ENCODE measurements around the gene ASPRV1. TPM values are rescaled to one million over a fixed set of nuclear protein-coding genes. Genes with fewer than 3 reads are reported as not detected.

The ASPRV1 gene
- total and polyA plus RNA-seq, 2 donors (not counting 3 experiments of a cell fraction or from before 2014, with no cell fraction given): 0.15 to 0.22 TPM

DNA sequence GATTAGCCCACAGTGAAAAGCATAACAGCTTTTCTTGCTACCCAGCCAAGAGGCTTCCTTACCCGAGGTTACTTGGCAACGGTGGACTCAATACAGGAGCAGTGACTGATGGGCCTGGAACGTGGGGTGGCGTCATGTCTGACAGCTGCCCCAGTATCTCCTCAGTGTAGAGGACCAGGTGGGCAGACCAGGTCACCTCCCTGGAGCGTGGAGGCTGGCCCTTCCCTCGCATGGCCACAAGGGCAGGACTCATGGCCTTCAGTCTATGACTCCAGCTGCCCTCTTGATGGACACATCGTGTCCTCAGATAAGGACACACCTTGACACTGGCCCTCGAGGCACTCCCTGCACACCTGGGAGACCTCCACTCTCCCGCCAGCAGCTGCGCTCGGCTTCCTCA is 6.4 kb downstream of the ASPRV1 start:
- TF ChIP-seq POLR2A (IDR thresholded peaks at IDR 0.05; ENCODE audit: low read depth, low read length) (no peak), MYC (IDR thresholded peaks at IDR 0.05; ENCODE audit: low read depth, low read length) (no peak), GATA2 (IDR thresholded peaks at IDR 0.05; ENCODE audit: insufficient read depth, insufficient read length, low read depth, low read length) (no peak), EZH2 (IDR thresholded peaks at IDR 0.05; ENCODE audit: borderline replicate concordance, low read depth, low read length, severe bottlenecking) (no peak)
- ChIA-PET POLR2A (no interaction called here), CTCF (interaction anchor here (1.1 to 3.1 kb wide), 3 partner anchors 11 to 230 kb away, joined by 3 to 10 read pairs (median 4); no protein-coding TSS in a partner anchor)
- no peak overlapping the region for H3K27ac ChIP-seq (ENCODE audit: insufficient read depth, low read depth, low read length)
- BruUV-seq (replicated peaks): no TSS peak
- H3K9me3 ChIP-seq (replicated peaks; ENCODE audit: control insufficient read depth, insufficient read depth, low read length): no peaks in the 10 kb centered on the region
- H3K36me3 ChIP-seq (ENCODE audit: control insufficient read depth in 2 of 2, extremely low read depth in 1 of 2, insufficient read depth in 2 of 2, low read length in 2 of 2): no peaks in the 10 kb centered on the region
- H3K4me1 ChIP-seq (ENCODE audit: control insufficient read depth, extremely low read depth, insufficient read depth, low read length): no peaks in the 10 kb centered on the region
- no peak overlapping the region for H3K4me2 ChIP-seq (ENCODE audit: insufficient read depth, low read length)
- DNase-seq (ENCODE audit: low read depth, low spot score) (no peak), FAIRE-seq (no peak)
- H3K79me2 ChIP-seq (ENCODE audit: control insufficient read depth, insufficient read depth, low read length): no peaks in the 10 kb centered on the region
- dilution Hi-C loops (cut with MboI; ENCODE audit: extremely low pct_ligation_motif_present, low sequenced_read_pairs): no loop called here
- intact Hi-C loops (cut with micrococcal nuclease): no loop called here
- no peaks in the 10 kb centered on the region for H3K9me1 ChIP-seq (replicated peaks; ENCODE audit: control insufficient read depth, extremely low read depth, insufficient read depth, low read length)
- H3K9ac ChIP-seq (replicated peaks; ENCODE audit: extremely low read depth, insufficient read depth, low read length): no peak overlapping the region
- no peak overlapping the region for H2AFZ ChIP-seq (ENCODE audit: low read depth, low read length)
- H4K20me1 ChIP-seq (replicated peaks; ENCODE audit: control insufficient read depth, extremely low read depth, insufficient read depth, low read length): no peaks in the 10 kb centered on the region
- H3K4me3 ChIP-seq (replicated peaks in 1 of 3; ENCODE audit: insufficient read depth in 1 of 3, low read depth in 1 of 3, low read length in 3 of 3): no peak overlapping the region
- peaks cover 12 to 20% of the 10 kb centered on the region in 2 experiments for H3K27me3 ChIP-seq (ENCODE audit: control insufficient read depth in 2 of 2, insufficient read depth in 2 of 2, low read length in 2 of 2)

GRCh38 chr2:69954084-69954483 is 7.3 kb downstream of the ASPRV1 start:
- no peak for FAIRE-seq
- Histone ChIP-seq H3K36me3 (ENCODE audit: control insufficient read depth in 2 of 2, extremely low read depth in 1 of 2, insufficient read depth in 2 of 2, low read length in 2 of 2) (no peaks in the 10 kb centered on the region), H3K27me3 (ENCODE audit: control insufficient read depth in 2 of 2, insufficient read depth in 2 of 2, low read length in 2 of 2) (peaks cover 11 to 17% of the 10 kb centered on the region in 2 experiments), H3K4me2 (ENCODE audit: insufficient read depth, low read length) (no peak overlapping the region), H2AFZ (ENCODE audit: low read depth, low read length) (no peak overlapping the region), H3K79me2 (ENCODE audit: control insufficient read depth, insufficient read depth, low read length) (no peaks in the 10 kb centered on the region), H3K9me1 (replicated peaks; ENCODE audit: control insufficient read depth, extremely low read depth, insufficient read depth, low read length) (no peaks in the 10 kb centered on the region), H3K9me3 (replicated peaks; ENCODE audit: control insufficient read depth, insufficient read depth, low read length) (no peaks in the 10 kb centered on the region), H3K4me3 (replicated peaks in 1 of 3; ENCODE audit: insufficient read depth in 1 of 3, low read depth in 1 of 3, low read length in 3 of 3) (no peak overlapping the region), H3K4me1 (ENCODE audit: control insufficient read depth, extremely low read depth, insufficient read depth, low read length) (no peaks in the 10 kb centered on the region), H3K27ac (ENCODE audit: insufficient read depth, low read depth, low read length) (no peak overlapping the region), H4K20me1 (replicated peaks; ENCODE audit: control insufficient read depth, extremely low read depth, insufficient read depth, low read length) (no peaks in the 10 kb centered on the region), H3K9ac (replicated peaks; ENCODE audit: extremely low read depth, insufficient read depth, low read length) (no peak overlapping the region)
- ChIA-PET POLR2A (no interaction called here), CTCF (interaction anchor here (1.4 to 3.1 kb wide), 2 partner anchors 12 to 229 kb away, joined by 3 to 10 read pairs; no protein-coding TSS in a partner anchor)
- intact Hi-C loops (cut with micrococcal nuclease) (no loop called here), dilution Hi-C loops (cut with MboI; ENCODE audit: extremely low pct_ligation_motif_present, low sequenced_read_pairs) (no loop called here)
- BruUV-seq (replicated peaks): no TSS peak
- TF ChIP-seq POLR2AphosphoS5 (IDR thresholded peaks at IDR 0.05; ENCODE audit: insufficient read depth, low read depth, low read length) (no peak), GATA2 (IDR thresholded peaks at IDR 0.05; ENCODE audit: insufficient read depth, insufficient read length, low read depth, low read length) (no peak), POLR2A (IDR thresholded peaks at IDR 0.05; ENCODE audit: low read depth, low read length) (no peak)
- TF ChIP-seq, protein P1, sequence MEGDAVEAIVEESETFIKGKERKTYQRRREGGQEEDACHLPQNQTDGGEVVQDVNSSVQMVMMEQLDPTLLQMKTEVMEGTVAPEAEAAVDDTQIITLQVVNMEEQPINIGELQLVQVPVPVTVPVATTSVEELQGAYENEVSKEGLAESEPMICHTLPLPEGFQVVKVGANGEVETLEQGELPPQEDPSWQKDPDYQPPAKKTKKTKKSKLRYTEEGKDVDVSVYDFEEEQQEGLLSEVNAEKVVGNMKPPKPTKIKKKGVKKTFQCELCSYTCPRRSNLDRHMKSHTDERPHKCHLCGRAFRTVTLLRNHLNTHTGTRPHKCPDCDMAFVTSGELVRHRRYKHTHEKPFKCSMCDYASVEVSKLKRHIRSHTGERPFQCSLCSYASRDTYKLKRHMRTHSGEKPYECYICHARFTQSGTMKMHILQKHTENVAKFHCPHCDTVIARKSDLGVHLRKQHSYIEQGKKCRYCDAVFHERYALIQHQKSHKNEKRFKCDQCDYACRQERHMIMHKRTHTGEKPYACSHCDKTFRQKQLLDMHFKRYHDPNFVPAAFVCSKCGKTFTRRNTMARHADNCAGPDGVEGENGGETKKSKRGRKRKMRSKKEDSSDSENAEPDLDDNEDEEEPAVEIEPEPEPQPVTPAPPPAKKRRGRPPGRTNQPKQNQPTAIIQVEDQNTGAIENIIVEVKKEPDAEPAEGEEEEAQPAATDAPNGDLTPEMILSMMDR (IDR thresholded peaks at IDR 0.05; ENCODE audit: extremely low read depth in 1 of 2, insufficient read depth in 1 of 2, low read depth in 1 of 2, low read length in 2 of 2): no peak
- DNase-seq (ENCODE audit: low read depth, low spot score): no peak

Data from endothelial cell of umbilical vein (primary cell).